GM21786 (cell line): Measurements from ENCODE around the gene STRC.
A peak's percentile ranks its signal among the peaks of the same experiment; 100 is the strongest.
"Not testable (repeated sequence)": the region's sequence is repeated elsewhere in the genome, so short reads cannot be mapped to it uniquely, and the experiment has no call there.

Source experiments
- ATAC-seq: cut with Tn5 transposase; IDR thresholded peaks from one replicate; pipeline ENCODE4 v1.9.1; 2021; ENCODE audit not compliant: unreplicated experiment

Gene STRC

GRCh38 chr15:43618700-43619099 is at the start of gene STRC:
Gene STRC (minus strand): TSS chr15:43618800. CDS start chr15:43618722, 78 bp downstream.
- ATAC-seq, result not testable (repeated sequence)

GRCh38 chr15:43666177-43666576 is 47.6 kb upstream of the STRC start:
- ATAC-seq, result not testable (repeated sequence)

- not testable (repeated sequence) for ATAC-seq
Measured at GRCh38 chr15:43663333-43663732, 44.7 kb upstream of the STRC start.

GRCh38 chr15:43662293-43662692 is 43.7 kb upstream of the STRC start:
- ATAC-seq, result not testable (repeated sequence)

GRCh38 chr15:43659727-43660126 is 41.1 kb upstream of the STRC start:
- not testable (repeated sequence) for ATAC-seq

- not testable (repeated sequence) for ATAC-seq
Measured at GRCh38 chr15:43649430-43649926, 30.9 kb upstream of the STRC start.

GRCh38 chr15:43648649-43649429 is 30.2 kb upstream of the STRC start, which contains the start of gene CATSPER2:
Gene CATSPER2 (minus strand): TSS chr15:43648844. CDS start chr15:43648061, 783 bp downstream.
- ATAC-seq, result no peak

- peak; percentile 71 for ATAC-seq
Measured at GRCh38 chr15:43638464-43639204, 20.0 kb upstream of the STRC start.

GRCh38 chr15:43626937-43627336 is 8.3 kb upstream of the STRC start:
- not testable (repeated sequence) for ATAC-seq

GRCh38 chr15:43625106-43625505 is 6.5 kb upstream of the STRC start:
- ATAC-seq, result no peak

- ATAC-seq, result not testable (repeated sequence)
Measured at GRCh38 chr15:43622068-43622799, 3.6 kb upstream of the STRC start.

- not testable (repeated sequence) for ATAC-seq
Measured at GRCh38 chr15:43617750-43618149, 850 bp downstream of the STRC start.

GRCh38 chr15:43602233-43602632 is 16.4 kb downstream of the STRC start:
- ATAC-seq, result not testable (repeated sequence)

- not testable (repeated sequence) for ATAC-seq
Measured at GRCh38 chr15:43600200-43600599, 18.4 kb downstream of the STRC start.

- not testable (repeated sequence) for ATAC-seq
Measured at GRCh38 chr15:43599131-43599530, 19.5 kb downstream of the STRC start.

- ATAC-seq, result not testable (repeated sequence)
Measured at GRCh38 chr15:43593328-43594190, 25.0 kb downstream of the STRC start, which contains the start of gene CKMT1B. Gene CKMT1B (plus strand): TSS chr15:43594027. CDS start chr15:43594219, 192 bp downstream.

- ATAC-seq, result not testable (repeated sequence)
Measured at GRCh38 chr15:43592841-43593240, 25.8 kb downstream of the STRC start.

GRCh38 chr15:43589778-43590466 is 28.7 kb downstream of the STRC start, which contains the start of gene PPIP5K1:
Gene PPIP5K1 (minus strand): TSS chr15:43590208. CDS start chr15:43584504, 5,704 bp downstream.
- ATAC-seq, result peak; percentile 96

GRCh38 chr15:43574607-43575006 is 44.0 kb downstream of the STRC start:
- not testable (repeated sequence) for ATAC-seq
